ENCODE measurements around the gene PCNX2. TPM values are rescaled to one million over a fixed set of nuclear protein-coding genes. Genes with fewer than 3 reads are reported as not detected.

PCNX2 gene
- total and polyA plus RNA-seq, 3 donors from 2014 or later: 8.4 to 28.9 (median 27.6) TPM

DNA sequence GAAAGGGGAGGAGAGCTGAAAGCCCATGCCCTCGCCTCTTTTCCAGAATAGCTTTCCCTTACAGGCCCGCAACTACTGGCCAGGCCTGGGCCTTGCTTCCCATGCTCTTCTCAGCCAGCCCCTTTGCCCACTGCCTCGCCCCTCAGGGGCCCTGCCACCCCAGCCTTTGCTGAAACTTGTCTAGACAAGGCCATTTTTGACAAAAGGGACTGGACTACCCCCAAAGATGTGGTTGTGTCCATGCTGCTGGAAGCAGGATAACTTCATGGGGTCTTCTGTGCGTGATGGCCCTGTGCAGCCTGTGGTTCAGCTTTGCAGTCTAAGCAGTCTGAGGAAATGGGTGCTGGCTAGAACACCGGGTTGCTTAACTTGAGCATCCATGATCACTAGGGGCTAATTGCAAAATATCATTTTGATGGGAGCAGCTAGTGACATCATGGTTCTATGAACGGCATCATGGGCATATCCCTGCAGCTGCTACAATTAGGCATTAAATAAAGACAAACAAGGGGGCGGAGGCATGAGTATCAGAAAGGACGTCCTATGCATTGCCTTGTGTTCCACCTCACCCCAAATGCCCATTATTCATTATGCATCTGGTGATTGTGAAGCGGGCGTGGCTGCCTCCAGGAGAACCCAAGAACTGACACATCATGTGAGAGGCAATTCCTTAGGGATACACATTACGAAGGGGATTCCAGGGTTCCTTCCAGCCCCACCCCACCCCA lies 308.3 kb downstream of the PCNX2 start:
- Histone ChIP-seq H3K27ac (no peak overlapping the region), H3K9me3 (no peaks in the 10 kb centered on the region), H3K4me1 (peaks cover 17% of the 10 kb centered on the region), H3K4me3 (no peak overlapping the region), H3K27me3 (no peaks in the 10 kb centered on the region), H3K36me3 (ENCODE audit: low read depth, missing control alignments) (no peaks in the 10 kb centered on the region)
- TF ChIP-seq CTCF (IDR thresholded peaks at IDR 0.05): no peak
- no peak for TF ChIP-seq POLR2A (IDR thresholded peaks at IDR 0.05)
- WGBS, 2 donors: 94 to 95% methylated on average over 8 to 11 of the region's 11 CpGs
- no peak for DNase-seq
- intact Hi-C loops (cut with DNase I; ENCODE audit: low total_unique reads): no loop called here

- no peaks in the 10 kb centered on the region for H3K27me3 ChIP-seq
- 90 to 99% methylated on average over 4 to 5 of the region's 5 CpGs for WGBS, 2 donors
- no peak for DNase-seq
- no peak overlapping the region for H3K4me3 ChIP-seq
- no peak overlapping the region for H3K27ac ChIP-seq
- peaks cover 17% of the 10 kb centered on the region for H3K4me1 ChIP-seq
- intact Hi-C loops (cut with DNase I; ENCODE audit: low total_unique reads): no loop called here
- H3K36me3 ChIP-seq (ENCODE audit: low read depth, missing control alignments): no peaks in the 10 kb centered on the region
- TF ChIP-seq POLR2A (IDR thresholded peaks at IDR 0.05) (no peak), CTCF (IDR thresholded peaks at IDR 0.05) (no peak)
- H3K9me3 ChIP-seq: no peaks in the 10 kb centered on the region
Measured at GRCh38 chr1:232986527-232986922, 309.0 kb downstream of the PCNX2 start.

DNA sequence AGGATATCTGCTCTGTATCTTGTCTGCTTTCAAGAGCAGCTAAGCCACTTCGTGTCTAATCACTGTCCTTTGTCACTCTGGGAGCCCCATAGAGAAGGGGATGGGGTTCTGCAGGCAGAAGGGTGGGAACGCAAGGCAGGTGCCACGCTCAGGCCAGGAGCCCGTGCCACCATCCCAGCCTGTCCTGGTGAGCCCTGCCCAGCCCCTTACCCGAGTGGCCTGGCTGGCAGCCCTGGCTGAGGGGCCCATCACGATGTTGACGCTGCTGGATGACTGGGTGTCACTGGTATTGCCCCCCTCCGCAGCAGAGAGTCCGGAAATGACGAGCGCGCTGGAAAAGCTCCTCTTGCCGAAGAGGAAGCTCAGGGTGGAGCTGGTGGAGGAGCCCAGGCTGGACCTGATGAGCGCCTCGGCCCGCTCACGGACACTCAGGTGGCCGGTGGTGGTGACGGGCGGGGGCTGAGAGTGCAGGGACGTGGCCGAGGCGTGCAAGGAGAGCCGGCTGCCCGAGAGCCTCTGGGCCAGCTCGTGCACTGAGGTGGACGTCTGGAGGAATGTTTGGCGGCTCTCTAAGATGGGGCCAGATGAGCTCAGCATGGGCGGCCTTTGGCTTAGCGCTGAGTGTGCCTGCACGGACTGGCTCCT lies 309.5 kb downstream of the PCNX2 start:
- no peak overlapping the region for H3K4me3 ChIP-seq
- H3K27me3 ChIP-seq: no peaks in the 10 kb centered on the region
- peaks cover 17% of the 10 kb centered on the region for H3K4me1 ChIP-seq
- 89 to 94% methylated on average over 27 to 31 of the region's 31 CpGs for WGBS, 2 donors
- no peak for DNase-seq
- H3K9me3 ChIP-seq: no peaks in the 10 kb centered on the region
- no peak for TF ChIP-seq CTCF (IDR thresholded peaks at IDR 0.05)
- H3K36me3 ChIP-seq (ENCODE audit: low read depth, missing control alignments): no peaks in the 10 kb centered on the region
- intact Hi-C loops (cut with DNase I; ENCODE audit: low total_unique reads): no loop called here
- H3K27ac ChIP-seq: no peak overlapping the region

DNA sequence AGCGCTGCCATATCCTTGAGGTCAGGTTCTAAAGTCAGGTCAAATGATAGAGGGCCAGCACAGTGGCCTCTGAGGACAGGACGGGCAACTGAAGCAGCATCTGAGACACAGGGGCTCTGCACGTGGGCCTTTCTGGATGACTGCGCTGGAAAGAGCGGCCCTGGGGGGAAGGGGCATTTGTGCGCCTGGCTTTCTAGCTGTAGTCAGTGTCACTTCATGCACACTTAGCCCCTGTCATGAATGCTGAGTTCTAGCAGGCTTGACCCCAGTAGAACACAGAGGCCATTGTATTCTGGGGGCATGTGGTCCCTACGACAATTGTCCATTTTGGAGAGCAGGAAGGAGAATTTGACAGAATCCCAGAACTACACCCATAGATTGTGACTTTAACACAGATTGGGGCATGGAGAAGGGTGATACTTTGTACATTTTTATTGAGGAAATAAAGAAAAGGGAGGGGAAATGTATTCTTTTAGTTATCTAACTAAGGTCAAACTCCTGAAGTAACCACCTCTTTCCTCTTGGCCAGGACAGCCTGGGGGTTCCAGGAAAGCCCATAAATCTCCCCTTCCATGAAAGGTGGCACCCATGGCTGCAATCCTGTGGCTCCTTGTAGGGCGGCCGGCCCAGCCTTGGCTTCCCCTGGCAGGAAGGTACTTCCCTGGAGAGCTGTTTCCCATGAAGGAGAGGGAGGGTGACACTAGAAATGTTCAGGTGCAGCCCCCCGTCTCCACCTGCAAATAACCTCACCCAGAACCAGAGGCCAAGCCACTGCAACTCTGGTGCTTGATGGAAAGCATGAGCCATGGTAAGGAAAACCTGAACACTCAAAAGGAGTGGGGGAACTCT lies 310.7 kb downstream of the PCNX2 start:
- no peak for TF ChIP-seq CTCF (IDR thresholded peaks at IDR 0.05)
- TF ChIP-seq POLR2A (IDR thresholded peaks at IDR 0.05): no peak
- DNase-seq: no peak
- H3K36me3 ChIP-seq (ENCODE audit: low read depth, missing control alignments): no peaks in the 10 kb centered on the region
- intact Hi-C loops (cut with DNase I; ENCODE audit: low total_unique reads): no loop called here
- H3K9me3 ChIP-seq: no peaks in the 10 kb centered on the region
- peaks cover 17% of the 10 kb centered on the region for H3K4me1 ChIP-seq
- no peak overlapping the region for H3K27ac ChIP-seq
- 86 to 89% methylated on average over 10 of the region's 10 CpGs for WGBS, 2 donors
- H3K27me3 ChIP-seq: no peaks in the 10 kb centered on the region
- no peak overlapping the region for H3K4me3 ChIP-seq

Data from testis (tissue), 3 donors.